SKM-1 treated with dmso at 0.1 percent for 144 hours (cell line): Measurements from ENCODE around the gene VAT1L.
A peak's percentile ranks its signal among the peaks of the same experiment; 100 is the strongest.

Source experiments
- DNase-seq: peaks from one replicate; lab custom pipeline; 2025; ENCODE audit not compliant: unreplicated experiment; lab: John Stamatoyannopoulos, UW

The VAT1L gene

DNA sequence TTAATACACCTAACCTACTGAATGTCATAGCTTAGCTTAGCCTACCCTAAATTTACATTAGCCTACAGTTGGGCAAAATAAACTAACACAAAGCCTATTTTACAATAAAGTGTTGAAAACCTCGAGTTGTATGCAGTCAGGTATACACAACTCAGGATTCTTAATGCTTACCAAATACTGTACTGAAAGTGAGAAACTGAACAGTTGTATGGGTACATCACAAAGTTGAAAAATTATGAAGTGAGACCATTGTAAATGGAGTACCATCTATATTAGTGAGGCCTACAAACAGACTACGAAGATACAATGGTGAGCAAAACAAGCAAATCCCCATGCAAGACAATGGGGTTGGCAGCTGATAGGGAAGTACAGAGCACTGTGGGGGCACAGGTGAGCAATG is 79.7 kb downstream of the VAT1L start:
- DNase-seq, result no peak

DNA sequence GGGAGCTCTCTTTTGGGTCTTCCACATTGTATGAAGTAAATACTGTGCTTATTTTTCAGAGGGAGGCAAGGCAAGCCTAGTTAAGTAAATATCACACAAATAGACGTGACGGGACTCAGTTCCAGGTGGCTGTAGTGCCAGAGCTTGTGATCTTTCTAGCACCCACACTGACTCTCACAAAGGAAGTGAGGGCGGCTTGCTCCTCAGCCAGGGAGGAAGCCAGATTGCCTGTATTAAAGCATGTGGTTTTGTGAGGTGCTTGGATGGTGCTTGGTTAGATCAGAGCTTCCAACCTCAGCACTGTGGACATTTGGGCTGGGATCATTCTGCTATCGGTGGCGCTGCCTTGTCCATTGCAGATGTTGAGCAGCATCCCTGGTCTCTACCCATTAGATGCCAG is 80.1 kb downstream of the VAT1L start:
- DNase-seq, result no peak

DNA sequence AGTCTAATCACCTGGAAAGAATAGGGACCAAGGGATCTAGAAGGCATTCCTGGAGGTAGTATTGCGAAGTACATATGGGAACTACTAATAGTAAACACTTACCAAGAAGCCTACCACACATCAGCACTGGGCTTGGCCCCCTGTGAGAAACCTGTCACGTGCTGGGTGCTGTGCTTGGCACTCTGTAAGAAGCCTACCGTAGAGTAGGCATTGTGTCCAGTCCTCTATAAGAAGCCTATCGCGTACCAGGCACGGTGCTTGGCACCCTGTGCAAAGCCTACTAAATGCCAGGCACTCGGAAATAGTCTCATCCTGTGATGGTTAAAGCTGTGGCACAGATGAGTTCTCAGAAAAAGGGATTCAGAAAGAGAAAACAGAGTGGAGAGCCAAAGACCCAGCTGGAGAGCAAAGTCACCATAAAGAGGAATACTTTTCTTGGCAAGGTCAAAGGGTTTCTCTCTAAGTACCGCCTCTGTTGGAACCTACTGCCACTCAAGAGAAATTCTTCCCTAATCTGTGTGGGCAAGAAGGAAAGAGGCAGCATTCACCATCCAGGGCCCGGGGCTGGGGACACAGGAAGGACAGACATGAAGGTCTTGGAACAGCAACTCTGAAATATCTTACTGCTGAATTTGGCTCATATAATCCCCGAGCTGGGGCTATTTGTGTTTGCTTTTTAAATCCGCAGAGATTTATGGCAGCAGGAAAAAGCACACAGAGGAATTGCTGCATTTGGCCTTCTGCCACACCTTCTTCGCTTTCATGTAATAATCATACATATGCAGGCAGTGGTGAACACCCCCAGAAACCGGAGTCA is 81.8 kb downstream of the VAT1L start:
- no peak for DNase-seq

DNA sequence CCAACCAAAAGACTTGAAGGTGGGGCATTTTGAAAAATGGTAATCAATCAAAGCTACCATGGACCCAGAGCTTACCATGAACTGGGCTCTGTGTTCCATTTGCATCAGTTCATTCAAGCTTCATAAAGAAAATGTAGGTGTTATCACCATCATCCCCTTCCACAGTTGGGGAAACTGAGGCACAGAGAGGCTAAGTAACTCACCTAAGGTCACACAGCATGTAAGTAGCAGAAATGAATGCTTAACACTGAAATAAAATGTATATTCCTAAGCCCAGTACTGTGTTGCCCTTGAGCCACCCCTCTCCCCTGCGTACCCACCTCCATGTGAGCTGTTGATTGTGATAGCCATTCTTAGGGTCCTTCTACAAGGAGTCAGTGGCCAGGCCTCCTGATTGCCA is 83.6 kb downstream of the VAT1L start:
- no peak for DNase-seq

DNA sequence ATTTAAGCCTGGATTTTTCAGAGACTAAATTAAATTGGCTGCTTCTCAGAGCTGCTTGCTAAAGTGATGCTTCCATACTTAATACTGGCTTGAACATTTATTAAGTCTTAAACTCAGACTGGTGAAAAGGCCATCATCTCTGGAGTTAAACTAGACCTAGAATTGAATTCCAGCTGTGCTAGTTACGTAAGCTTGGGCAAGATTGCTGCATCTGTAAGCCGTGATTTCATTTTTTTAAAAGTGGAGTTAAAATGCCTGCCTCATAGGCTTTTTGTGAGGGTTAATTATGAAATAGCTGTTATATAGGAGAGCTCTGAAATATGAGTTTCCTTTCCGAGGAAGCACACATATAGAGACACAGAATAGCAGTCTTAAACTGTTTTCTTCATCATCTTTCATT is 84.7 kb downstream of the VAT1L start:
- DNase-seq, result no peak

DNA sequence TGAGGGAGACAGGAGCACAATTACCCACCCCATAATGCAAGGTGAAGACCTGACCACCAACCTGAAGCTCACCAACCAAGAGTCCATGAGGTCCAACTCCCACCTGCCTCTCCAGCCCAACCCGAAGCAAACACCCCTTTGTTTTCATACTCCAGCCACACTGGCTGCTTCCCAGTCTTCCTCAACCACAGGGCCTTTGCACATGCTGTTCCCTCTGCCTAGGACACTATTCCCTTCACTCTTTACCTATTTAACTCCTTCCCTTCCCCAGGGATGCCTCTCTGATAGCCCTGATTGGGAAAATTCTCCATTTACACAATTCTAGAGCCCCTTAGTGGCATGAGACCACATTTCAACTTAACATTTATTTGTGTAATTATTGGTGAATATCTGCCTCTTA is 86.0 kb downstream of the VAT1L start:
- DNase-seq, result no peak

DNA sequence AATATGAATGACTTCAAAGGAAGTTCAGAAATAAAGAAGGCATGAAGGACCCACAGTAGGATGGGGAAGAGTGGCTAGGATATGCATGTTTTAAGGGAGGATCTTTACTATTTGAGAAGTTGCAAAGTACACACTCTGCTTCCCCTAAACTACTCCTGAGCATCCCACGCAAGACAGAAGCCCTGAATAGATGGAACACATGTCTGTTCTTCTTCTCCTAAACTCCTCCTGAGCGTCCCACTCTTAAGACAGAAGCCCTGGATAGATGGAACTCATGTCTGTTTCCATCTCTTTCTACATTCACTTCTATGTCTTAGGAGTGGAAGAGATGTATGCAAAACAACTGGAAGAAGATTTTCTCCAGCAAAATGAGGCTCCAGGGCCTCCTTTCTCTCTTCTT is 88.4 kb downstream of the VAT1L start:
- no peak for DNase-seq

DNA sequence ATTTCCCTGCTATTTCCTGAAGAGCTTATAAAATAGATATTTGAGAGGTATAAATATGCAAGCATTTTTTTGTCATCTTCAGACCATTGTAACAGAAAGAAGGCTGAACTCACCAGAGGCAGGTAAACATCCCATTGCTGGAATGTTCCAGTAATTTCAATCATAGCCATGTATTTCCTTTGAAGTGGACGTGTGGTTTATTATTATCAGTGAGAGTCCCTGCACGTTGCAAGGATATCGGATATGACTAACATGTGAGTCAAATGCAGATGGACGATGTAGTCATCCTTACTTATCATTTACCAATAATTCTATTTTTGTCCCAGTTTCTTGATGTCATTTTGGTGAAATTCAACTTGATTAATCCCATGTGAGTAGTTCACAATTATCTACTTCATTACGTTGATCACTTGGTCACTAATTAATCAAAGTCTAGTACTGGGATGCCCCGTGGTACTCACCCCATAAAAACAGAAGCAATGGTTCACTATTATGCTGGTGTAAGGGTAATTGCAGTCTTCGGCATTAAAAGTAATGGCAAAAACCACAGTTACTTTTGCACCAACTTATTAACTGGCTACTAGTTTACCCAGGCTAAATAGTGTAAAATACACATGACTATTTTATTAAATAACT is 89.5 kb downstream of the VAT1L start:
- no peak for DNase-seq

DNA sequence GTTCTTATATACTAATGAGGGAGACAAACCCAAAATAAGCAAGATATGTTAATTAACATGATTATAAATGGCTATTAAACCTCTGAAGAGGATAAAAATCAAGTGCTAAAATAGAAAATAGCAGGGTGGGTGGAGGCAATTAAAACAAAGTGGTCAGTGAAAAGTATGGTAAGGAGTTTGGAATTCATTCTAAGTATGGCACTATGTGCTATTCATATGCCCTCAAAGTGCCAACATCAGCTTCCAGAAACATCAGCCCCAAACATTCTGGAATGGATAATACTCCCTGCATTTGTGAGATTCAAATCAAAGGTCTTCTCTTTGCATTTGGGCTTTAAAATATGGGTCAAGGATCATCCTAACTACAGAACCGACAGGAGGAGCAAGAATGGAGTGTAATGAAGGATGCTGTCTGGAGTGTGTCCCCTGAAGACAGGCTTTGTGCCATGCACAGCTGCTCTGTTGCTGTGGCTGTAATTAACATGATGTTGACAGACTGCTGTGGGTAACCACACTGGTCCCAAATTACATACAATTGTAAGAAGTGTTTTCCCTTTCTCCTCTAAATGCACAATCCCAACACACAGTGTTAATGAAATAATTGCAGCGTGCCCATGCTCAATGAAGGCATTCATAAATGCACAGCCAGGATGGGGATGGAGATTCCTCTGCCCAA is 93.1 kb downstream of the VAT1L start:
- no peak for DNase-seq

DNA sequence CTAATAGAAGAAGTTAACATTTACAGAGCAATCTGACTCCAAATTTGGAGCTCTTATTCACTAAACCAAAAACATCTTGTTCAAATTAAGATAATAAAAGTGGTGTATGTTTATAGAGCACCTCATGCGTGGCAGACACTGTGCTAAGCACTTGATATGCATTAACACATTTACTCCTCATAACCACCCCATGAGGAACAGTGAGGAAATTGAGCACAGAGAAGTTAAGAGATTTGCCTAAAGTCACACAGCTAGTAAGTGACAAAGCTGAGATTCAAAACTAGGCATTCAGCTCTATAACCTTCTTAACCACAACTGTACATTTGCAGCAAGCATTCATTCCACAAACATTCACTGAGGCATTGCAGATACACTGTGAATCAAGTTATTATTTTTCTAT is 94.0 kb downstream of the VAT1L start:
- DNase-seq, result no peak

DNA sequence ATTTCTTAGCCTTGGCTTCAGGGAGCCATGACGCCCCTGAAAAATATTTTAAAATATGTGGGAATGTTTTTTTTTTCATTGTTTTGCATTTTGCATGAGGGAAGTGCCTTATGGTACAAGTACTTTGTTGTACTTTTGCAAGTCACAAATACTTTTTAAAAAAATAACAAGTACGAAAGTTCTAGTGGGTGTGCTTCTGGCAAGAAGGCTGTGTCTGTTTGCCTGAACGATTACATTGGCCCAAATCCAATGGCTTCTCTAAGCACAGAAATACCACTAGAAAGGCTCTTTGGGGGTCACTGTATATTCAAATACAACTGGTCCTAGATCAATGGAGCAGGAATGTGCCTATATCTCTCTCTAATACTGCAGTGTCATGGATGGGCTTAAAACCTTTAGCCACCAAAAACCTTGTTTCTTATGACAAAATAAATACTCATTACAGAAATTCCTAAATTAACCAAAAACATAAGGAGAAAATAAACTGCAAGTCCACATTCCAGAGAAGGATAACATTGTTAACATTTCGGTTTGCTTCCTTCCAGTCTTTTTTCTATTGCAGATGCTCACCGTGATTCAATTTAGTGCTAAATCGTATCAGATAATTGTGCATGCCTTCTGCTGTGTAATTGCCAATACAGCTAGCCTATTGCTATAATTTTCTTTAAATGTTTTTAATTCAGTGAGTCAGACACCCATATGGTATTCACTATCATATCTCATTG is 97.4 kb downstream of the VAT1L start:
- DNase-seq, result no peak

DNA sequence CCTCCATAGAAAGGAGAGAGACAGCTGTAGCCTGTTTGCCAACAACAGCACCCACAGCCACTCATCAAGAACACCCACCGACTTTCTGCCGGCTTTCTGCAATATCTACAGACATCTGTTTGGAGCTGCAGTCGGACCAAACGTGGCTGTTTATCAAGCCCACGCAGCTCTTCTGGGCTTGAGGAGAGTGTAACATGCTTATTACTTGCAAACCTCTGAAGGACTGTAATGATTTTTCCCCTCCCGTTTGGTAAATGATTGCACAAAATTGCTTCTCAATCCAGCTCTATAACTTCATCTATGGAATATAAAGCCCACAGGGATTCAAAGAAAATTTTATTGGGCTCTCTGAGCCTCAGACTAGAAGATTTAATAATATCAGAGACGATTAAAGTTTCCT is 100.5 kb downstream of the VAT1L start:
- DNase-seq, result no peak

DNA sequence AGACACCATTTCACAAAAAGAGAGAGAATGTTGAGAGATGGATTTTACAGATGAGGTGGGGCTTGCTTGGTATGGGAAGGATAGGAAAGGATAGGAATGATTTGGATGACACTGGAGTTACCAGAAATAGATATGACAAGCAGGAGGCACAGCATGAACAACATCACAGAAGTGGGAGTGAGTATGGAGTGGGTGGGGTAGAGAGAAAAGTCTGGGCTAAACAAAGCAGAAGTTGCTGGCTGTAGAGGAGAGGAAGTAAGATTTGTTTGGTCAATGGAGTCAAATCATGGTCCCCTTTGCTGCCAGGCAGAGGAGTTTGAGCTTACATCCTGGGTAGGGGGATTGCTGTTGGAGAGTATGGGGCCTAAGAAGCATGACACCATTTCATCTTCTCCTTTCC is 101.7 kb downstream of the VAT1L start:
- peak; percentile 39 for DNase-seq

DNA sequence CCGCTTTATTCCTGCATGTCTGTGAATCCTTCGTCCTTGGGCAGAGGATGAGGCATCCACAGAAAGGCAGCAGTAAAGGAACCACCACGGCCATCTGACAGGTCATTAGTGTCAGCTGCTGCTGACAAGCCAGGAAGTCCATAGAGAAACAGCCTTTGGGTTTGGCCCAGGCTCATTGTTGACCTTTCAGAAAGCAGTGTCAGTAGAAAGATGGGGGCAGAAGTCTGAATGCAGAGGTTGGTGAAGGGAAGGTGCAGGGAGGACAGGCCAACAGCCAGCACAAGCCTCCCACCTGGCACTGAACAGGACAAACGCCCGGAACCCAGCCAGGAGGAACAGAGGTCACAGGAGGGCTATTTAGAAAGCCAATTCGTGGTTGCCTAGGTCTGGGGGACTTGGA is 105.8 kb downstream of the VAT1L start:
- no peak for DNase-seq

DNA sequence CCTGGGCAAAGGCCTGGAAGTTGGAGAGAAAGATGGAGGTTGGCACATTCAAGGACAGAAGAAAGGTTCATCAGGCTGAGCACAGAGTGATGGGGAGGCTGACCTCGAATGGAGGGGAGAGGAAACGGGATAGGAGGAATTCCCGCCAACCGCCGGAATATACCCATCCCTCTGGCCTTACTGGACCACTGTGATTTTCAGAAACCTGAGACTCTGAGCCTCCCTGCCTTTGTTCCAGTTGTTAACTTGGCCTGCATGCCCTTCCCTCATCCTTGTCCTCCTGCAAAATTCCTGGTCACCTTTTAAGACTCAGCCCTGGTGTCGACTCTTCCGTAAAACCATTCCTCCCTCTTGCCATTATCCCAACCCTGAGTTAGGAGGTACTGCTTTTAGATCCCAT is 107.6 kb downstream of the VAT1L start:
- DNase-seq, result no peak

DNA sequence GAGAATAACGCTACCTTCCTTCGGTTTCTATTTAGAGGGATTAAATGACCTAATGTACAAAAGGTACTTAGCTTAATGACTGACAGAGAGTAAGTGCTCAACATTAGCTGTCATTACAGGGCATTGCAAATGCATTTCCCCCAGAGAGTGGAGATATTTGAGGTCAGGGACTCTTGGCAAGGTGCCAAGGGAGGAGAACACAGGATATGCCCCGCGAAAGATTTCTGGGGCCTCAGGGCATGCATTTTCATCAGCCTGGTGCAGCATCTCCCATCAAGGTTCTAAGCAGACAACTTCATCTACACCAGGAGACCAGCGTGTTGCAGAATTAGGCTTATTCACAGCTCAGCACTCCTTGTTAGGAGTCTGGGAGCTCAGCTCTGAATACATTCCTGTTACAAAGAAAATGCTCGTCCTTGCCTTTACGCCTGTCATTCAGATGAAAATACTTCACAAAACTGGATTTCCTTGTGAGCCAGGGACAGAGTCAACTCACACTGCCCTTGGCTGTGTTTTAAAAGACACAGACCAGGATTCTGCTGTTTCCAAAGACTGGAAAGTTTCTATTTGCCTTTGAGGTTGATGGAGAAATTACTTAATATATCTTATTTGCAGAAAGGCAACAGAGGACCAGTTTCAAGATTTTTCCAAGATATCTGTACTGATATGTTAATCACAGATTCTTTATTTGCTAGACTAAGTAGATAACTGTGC is 108.2 kb downstream of the VAT1L start:
- no peak for DNase-seq

DNA sequence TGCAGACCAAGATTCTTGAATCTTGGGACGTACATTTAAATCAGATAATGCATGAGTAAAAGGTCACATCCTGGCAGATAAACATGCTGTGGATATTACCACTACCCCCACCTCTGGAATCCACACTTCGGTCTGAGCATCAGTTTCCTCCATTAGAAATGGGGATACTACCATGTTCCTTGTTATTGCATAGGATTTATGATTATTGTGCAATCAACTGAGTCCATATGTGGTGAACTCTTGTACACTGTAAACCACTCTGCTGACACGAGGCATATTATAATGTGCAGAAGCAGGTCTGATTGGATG is 108.7 kb downstream of the VAT1L start:
- no peak for DNase-seq

DNA sequence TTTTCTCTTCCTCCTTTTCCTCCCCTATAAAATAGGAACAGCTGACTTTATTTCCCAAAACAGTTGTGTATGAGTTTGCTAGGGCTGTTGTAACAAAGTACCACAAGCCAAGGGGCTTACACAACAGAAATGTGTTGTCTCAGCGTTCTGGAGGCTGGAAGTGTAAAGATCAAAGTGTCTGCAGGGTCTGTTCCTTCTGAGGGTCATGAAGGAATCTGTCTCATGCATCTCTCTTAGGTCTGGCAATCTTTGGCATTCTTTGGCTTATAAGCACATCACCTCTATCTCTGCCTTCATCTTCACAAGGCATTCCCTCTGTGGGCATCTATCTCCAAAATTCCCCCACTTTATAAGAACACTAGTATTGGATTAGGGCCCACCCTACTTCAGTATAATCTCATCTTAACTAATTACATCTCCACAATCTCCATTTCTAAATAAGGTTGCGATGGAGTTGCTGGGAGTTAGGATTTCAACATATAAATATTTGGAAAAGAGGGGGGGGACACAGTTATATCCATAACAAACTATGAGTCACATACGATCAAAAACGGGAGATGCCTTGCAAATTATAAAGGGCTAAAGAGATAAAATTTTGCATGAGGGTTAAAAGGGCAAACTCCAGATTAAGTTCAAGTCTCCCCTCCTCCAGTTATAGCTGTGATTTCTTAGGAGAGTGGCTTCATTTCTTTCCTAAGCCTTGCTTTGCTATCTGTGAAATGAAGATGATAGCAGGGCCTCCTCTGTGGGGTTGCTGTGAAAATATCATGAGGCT is 109.7 kb downstream of the VAT1L start:
- no peak for DNase-seq

DNA sequence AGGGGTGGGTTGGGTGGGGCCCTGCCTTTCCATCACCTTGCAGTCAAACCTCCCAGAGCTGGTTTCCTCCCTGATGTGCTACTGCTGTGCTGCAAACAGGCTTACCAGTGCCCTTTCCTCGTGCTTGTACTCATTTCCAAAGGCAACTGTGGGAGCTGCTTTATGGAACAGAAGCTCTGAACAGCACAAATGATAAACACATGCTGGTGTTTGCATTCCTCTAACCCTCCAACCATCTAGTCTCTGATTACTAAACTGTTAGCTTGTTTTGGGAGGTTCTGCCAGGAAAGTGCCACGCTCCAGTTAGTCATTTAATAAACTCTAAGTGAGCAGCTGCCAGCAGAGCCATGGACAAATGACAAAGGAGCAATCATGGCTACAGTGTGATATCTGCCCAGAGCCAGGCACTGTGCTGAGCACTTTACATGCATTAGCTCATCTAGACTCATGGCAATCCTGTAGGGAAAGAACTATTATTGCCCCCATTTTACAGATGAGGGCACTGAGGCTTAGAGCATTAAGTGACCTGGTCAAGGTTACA is 110.4 kb downstream of the VAT1L start:
- no peak for DNase-seq

DNA sequence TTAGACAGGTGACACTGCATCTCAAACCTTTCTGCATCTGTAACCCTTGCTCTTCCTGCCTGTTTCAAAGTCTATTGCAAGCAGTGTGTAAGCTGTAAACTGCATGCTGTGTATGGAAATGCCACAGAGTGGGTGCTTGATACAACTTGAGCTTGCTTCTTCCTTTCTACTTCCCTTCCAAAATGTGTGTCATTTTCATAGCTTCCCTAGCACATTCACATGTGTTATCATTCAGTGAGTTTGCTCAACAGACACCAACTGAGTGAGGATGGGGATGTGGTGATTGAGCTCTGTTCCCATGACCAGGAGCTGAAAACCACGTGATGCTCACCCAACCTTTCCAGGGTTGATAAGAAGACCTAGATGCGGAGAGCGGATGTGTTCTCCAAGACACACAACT is 111.1 kb downstream of the VAT1L start:
- DNase-seq, result no peak
